WTC11 (cell line): ENCODE results near the gene SPATC1L. TPM values are rescaled to one million over a fixed set of nuclear protein-coding genes. Genes with fewer than 3 reads are reported as not detected.

ENCODE experiments used
- ATAC-seq: fragments of 200-7000 bp; cut with Tn5 transposase; 2 replicates; pipeline ENCODE4 v1.10.0; 2021; ENCODE audit warnings: mild to moderate bottlenecking, moderate library complexity
- CTCF ChIA-PET: fragments of 300-600 bp; sonication (Branson Sonifier 250); formaldehyde crosslinking; loops from one replicate; lab custom pipeline; 2021; ENCODE audit warnings: antibody characterized with exemption; lab: Charles Lee
- POLR2A ChIA-PET: fragments of 350-600 bp; sonication (Branson Sonifier 250); formaldehyde crosslinking; loops from one replicate; lab custom pipeline; 2021; ENCODE audit warnings: antibody characterized with exemption; lab: Charles Lee
- DNase-seq: peaks from one replicate; pipeline ENCODE4 v3.0.0; 2021; ENCODE audit warnings: low spot score
- H3K27ac Mint-ChIP-seq: 2 replicates; pipeline ENCODE4 v1.8.0; 2021; ENCODE audit warnings: mixed read lengths
- H3K27me3 Mint-ChIP-seq: 2 replicates; pipeline ENCODE4 v1.8.0; 2021; ENCODE audit warnings: low read depth, mild to moderate bottlenecking, moderate library complexity, mixed read lengths
- H3K36me3 Mint-ChIP-seq: 2 replicates; pipeline ENCODE4 v1.8.0; 2021; ENCODE audit warnings: mixed read lengths
- H3K4me1 Mint-ChIP-seq: 2 replicates; pipeline ENCODE4 v1.8.0; 2022; ENCODE audit warnings: mixed read lengths
- H3K4me3 Mint-ChIP-seq: 2 replicates; pipeline ENCODE4 v1.8.0; 2021; ENCODE audit warnings: mild to moderate bottlenecking, moderate library complexity, mixed read lengths
- H3K9me3 Mint-ChIP-seq: 2 replicates; pipeline ENCODE4 v1.8.0; 2021; ENCODE audit warnings: mixed read lengths
- CREB1 ChIP-seq: sonication (generic); formaldehyde crosslinking; IDR thresholded peaks from 2 replicates; pipeline ENCODE4 v1.8.0; 2023; ENCODE audit warnings: mild to moderate bottlenecking, missing genetic modification reagents
- EMX1 ChIP-seq: fragments of 250-450 bp; sonication (Bioruptor Pico); IDR thresholded peaks from 2 replicates; pipeline ENCODE4 v1.8.0; 2021; ENCODE audit warnings: mild to moderate bottlenecking
- ERG ChIP-seq: fragments of 250-450 bp; sonication (Bioruptor Pico); IDR thresholded peaks from 2 replicates; pipeline ENCODE4 v1.8.0; 2021; ENCODE audit warnings: mild to moderate bottlenecking
- ETV6 ChIP-seq: sonication (generic); formaldehyde crosslinking; IDR thresholded peaks from 2 replicates; pipeline ENCODE4 v1.8.1; 2022; ENCODE audit warnings: mild to moderate bottlenecking, missing genetic modification reagents
- FOXK1 ChIP-seq: sonication (generic); formaldehyde crosslinking; IDR thresholded peaks from 2 replicates; pipeline ENCODE4 v1.8.0; 2022; ENCODE audit warnings: mild to moderate bottlenecking, moderate library complexity, missing genetic modification reagents
- JUN ChIP-seq: sonication (generic); formaldehyde crosslinking; IDR thresholded peaks from 2 replicates; pipeline ENCODE4 v1.8.0; 2023; ENCODE audit warnings: mild to moderate bottlenecking, missing genetic modification reagents
- MAX ChIP-seq: sonication (generic); formaldehyde crosslinking; IDR thresholded peaks from 2 replicates; pipeline ENCODE4 v1.8.0; 2022; ENCODE audit warnings: mild to moderate bottlenecking, missing genetic modification reagents
- MYBL2 ChIP-seq: sonication (generic); formaldehyde crosslinking; IDR thresholded peaks from 2 replicates; pipeline ENCODE4 v1.8.1; 2023; ENCODE audit warnings: mild to moderate bottlenecking, moderate library complexity, missing genetic modification reagents
- NFE2L1 ChIP-seq: sonication (generic); formaldehyde crosslinking; IDR thresholded peaks from 2 replicates; pipeline ENCODE4 v1.8.1; 2023; ENCODE audit warnings: missing genetic modification reagents
- NR2C2 ChIP-seq: sonication (generic); formaldehyde crosslinking; IDR thresholded peaks from 2 replicates; pipeline ENCODE4 v1.8.0; 2022; ENCODE audit warnings: mild to moderate bottlenecking, missing genetic modification reagents
- RORB ChIP-seq: fragments of 250-450 bp; sonication (Bioruptor Pico); IDR thresholded peaks from 2 replicates; pipeline ENCODE4 v1.9.0; 2021; ENCODE audit warnings: mild to moderate bottlenecking
- SOX15 ChIP-seq: fragments of 250-450 bp; sonication (Bioruptor Pico); IDR thresholded peaks from 2 replicates; pipeline ENCODE4 v1.9.0; 2021; ENCODE audit warnings: mild to moderate bottlenecking
- SP1 ChIP-seq: sonication (generic); formaldehyde crosslinking; conservative IDR thresholded peaks from 2 replicates; pipeline ENCODE4 v1.8.1; 2022; ENCODE audit warnings: missing genetic modification reagents
- STAT6 ChIP-seq: sonication (generic); formaldehyde crosslinking; conservative IDR thresholded peaks from 2 replicates; pipeline ENCODE4 v1.8.1; 2023; ENCODE audit warnings: mild to moderate bottlenecking, low read depth, missing genetic modification reagents, moderate library complexity
- ZNF138 ChIP-seq: sonication (generic); formaldehyde crosslinking; conservative IDR thresholded peaks from 2 replicates; pipeline ENCODE4 v1.8.1; 2022; ENCODE audit warnings: mild to moderate bottlenecking, moderate library complexity, missing genetic modification reagents
- ZNF423 ChIP-seq: fragments of 250-450 bp; sonication (Bioruptor Pico); IDR thresholded peaks from 2 replicates; pipeline ENCODE4 v2.1.2; 2022; ENCODE audit warnings: mild to moderate bottlenecking, moderate library complexity
- ZNF425 ChIP-seq: fragments of 250-450 bp; sonication (Bioruptor Pico); conservative IDR thresholded peaks from 2 replicates; pipeline ENCODE4 v1.9.0; 2021; ENCODE audit warnings: mild to moderate bottlenecking
- total RNA-seq: library from RNA; stranded (reverse); gene quantifications from 3 replicates; pipeline ENCODE4 v1.2.3, GENCODE V29; 2021
- TF ChIP-seq, protein P1 (sequence below): sonication (generic); formaldehyde crosslinking; IDR thresholded peaks from 2 replicates; pipeline ENCODE4 v1.8.0; 2022; ENCODE audit warnings: mild to moderate bottlenecking, missing genetic modification reagents

Gene SPATC1L
- total RNA-seq, 1 experiment from 2014 or later, result 61.7 TPM

GRCh38 chr21:46173573-46173972, 10.7 kb downstream of the SPATC1L start:
- no peak overlapping the region for H3K27ac Mint-ChIP-seq
- POLR2A ChIA-PET, result no interaction called here
- TF ChIP-seq RORB (CRISPR knock-in tag) (no peak), STAT6 (CRISPR knock-in tag) (no peak), SP1 (no peak), MAX (CRISPR knock-in tag) (no peak), ERG (CRISPR knock-in tag) (no peak), NR2C2 (CRISPR knock-in tag) (no peak), ZNF423 (CRISPR knock-in tag) (no peak), MYBL2 (CRISPR knock-in tag) (no peak), NFE2L1 (no peak), FOXK1 (CRISPR knock-in tag) (no peak), ZNF138 (CRISPR knock-in tag) (no peak), JUN (CRISPR knock-in tag) (no peak), CREB1 (CRISPR knock-in tag) (no peak), ETV6 (CRISPR knock-in tag) (no peak)
- TF ChIP-seq, protein P1, sequence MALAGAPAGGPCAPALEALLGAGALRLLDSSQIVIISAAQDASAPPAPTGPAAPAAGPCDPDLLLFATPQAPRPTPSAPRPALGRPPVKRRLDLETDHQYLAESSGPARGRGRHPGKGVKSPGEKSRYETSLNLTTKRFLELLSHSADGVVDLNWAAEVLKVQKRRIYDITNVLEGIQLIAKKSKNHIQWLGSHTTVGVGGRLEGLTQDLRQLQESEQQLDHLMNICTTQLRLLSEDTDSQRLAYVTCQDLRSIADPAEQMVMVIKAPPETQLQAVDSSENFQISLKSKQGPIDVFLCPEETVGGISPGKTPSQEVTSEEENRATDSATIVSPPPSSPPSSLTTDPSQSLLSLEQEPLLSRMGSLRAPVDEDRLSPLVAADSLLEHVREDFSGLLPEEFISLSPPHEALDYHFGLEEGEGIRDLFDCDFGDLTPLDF (CRISPR knock-in tag), result no peak
- TF ChIP-seq, all 79 proteins: peak for 0
- H3K27me3 Mint-ChIP-seq, result no peaks in the 10 kb centered on the region; the same call in 1 of the 2 replicates
- H3K9me3 Mint-ChIP-seq, result peaks cover 42% of the 10 kb centered on the region
- H3K4me3 Mint-ChIP-seq, result no peak overlapping the region
- ATAC-seq, result no peak
- H3K4me1 Mint-ChIP-seq, result no peaks in the 10 kb centered on the region
- no peak for DNase-seq
- CTCF ChIA-PET, result interaction anchor here (1.9 to 2.0 kb wide), 2 partner anchors 21 to 30 kb away, joined by 6 to 7 read pairs; no protein-coding TSS in a partner anchor
- H3K36me3 Mint-ChIP-seq, result peaks cover 36% of the 10 kb centered on the region

DNA sequence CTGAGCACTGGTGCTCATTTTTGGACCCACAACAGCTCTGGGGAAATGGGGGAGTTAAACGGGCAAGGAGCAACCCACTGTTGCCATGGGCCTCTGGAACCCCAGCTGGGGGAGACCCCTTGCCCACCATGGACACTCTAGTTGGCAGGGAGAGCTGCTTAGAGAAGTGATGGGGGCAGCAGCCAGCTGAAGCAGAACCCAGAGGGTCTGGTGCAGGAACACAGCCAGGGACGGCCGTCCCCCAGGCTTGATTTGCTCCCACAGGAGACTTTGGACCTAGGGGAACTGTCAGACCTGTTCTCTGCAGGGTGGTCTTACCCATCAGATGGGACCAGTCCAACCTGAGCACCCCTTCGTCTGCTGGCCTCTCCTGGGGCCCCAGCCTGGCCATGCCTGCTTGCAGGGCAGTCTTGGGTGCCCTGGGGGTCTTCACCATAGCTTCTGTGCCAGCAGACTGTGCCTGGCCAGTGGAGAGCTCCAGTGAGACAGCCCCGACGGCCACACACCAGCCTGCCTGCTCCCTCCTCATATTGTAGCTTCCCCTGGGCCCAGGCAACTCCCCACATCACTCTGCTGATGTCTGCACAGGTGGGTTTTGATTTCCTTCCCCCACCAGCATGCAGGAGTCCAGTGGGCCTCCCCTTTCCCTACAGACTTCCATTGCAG, 11.3 kb downstream of the SPATC1L start:
- H3K36me3 Mint-ChIP-seq, result peaks cover 31% of the 10 kb centered on the region
- TF ChIP-seq ZNF425 (CRISPR knock-in tag) (no peak), SOX15 (CRISPR knock-in tag) (no peak), EMX1 (CRISPR knock-in tag) (no peak), ZNF138 (CRISPR knock-in tag) (no peak), CREB1 (CRISPR knock-in tag) (no peak)
- TF ChIP-seq, all 79 proteins: peak for 0
- CTCF ChIA-PET, result interaction anchor here (1.3 to 2.0 kb wide), 3 partner anchors 9 to 29 kb away, joined by 5 to 7 read pairs (median 6); no protein-coding TSS in a partner anchor
- Mint-ChIP-seq H3K27me3 (no peaks in the 10 kb centered on the region; the same call in 1 of the 2 replicates), H3K27ac (no peak overlapping the region), H3K9me3 (peaks cover 39% of the 10 kb centered on the region), H3K4me3 (no peak overlapping the region), H3K4me1 (no peaks in the 10 kb centered on the region)
- POLR2A ChIA-PET, result no interaction called here
- DNase-seq (no peak), ATAC-seq (no peak)
